HUDEP-2 (cell line): Measurements from ENCODE around the gene QRSL1.
A peak's percentile ranks its signal among the peaks of the same experiment; 100 is the strongest.
"Not testable (repeated sequence)": the region's sequence is repeated elsewhere in the genome, so short reads cannot be mapped to it uniquely, and the experiment has no call there.

Experiments used
- DNase-seq, 76 experiments: peaks; one replicate each; lab custom pipeline; 2025; ENCODE audit not compliant: unreplicated experiment in 76 of 76; lab: John Stamatoyannopoulos, UW

The QRSL1 gene

GRCh38 chr6:106674541-106675229, 45.3 kb downstream of the QRSL1 start:
- DNase-seq = no peak

- DNase-seq = no peak
Measured at GRCh38 chr6:106677282-106677681, 47.9 kb downstream of the QRSL1 start.

GRCh38 chr6:106684011-106684410, 54.6 kb downstream of the QRSL1 start:
- DNase-seq = no peak

- DNase-seq = no peak
Measured at GRCh38 chr6:106685833-106686232, 56.5 kb downstream of the QRSL1 start.

- DNase-seq = no peak
Measured at GRCh38 chr6:106688177-106688951, 59.0 kb downstream of the QRSL1 start.

GRCh38 chr6:106692112-106692818, 62.9 kb downstream of the QRSL1 start:
- DNase-seq = no peak

GRCh38 chr6:106692819-106693208, 63.4 kb downstream of the QRSL1 start:
- DNase-seq = peak in 1 of 76 experiments; percentile 7

GRCh38 chr6:106693418-106693817, 64.0 kb downstream of the QRSL1 start:
- no peak for DNase-seq

GRCh38 chr6:106694343-106694742, 65.0 kb downstream of the QRSL1 start:
- DNase-seq = peak in 2 of 76 experiments; percentile 4 to 26

- no peak for DNase-seq
Measured at GRCh38 chr6:106700581-106700980, 71.2 kb downstream of the QRSL1 start.

GRCh38 chr6:106701201-106701600, 71.8 kb downstream of the QRSL1 start:
- not testable (repeated sequence) for DNase-seq

- no peak for DNase-seq
Measured at GRCh38 chr6:106702046-106702445, 72.7 kb downstream of the QRSL1 start.

GRCh38 chr6:106702451-106703110, 73.2 kb downstream of the QRSL1 start:
- no peak for DNase-seq

GRCh38 chr6:106704327-106704726, 74.9 kb downstream of the QRSL1 start:
- DNase-seq = no peak

- no peak for DNase-seq
Measured at GRCh38 chr6:106705156-106705555, 75.8 kb downstream of the QRSL1 start.

GRCh38 chr6:106710580-106710979, 81.2 kb downstream of the QRSL1 start:
- DNase-seq = no peak

- DNase-seq = no peak
Measured at GRCh38 chr6:106714281-106714680, 84.9 kb downstream of the QRSL1 start.

- no peak for DNase-seq
Measured at GRCh38 chr6:106715922-106716321, 86.5 kb downstream of the QRSL1 start.

- no peak for DNase-seq
Measured at GRCh38 chr6:106716966-106717365, 87.6 kb downstream of the QRSL1 start.
